HEK293T (cell line): Measurements from ENCODE around the gene XDH.

ENCODE experiments used
- CTCF ChIA-PET: fragments of 350-600 bp; formaldehyde crosslinking; extraction: SDS; loops from one replicate; lab custom pipeline; 2021; ENCODE audit warnings: antibody characterized with exemption, inconsistent platforms; lab: Yijun Ruan, JAX
- POLR2A ChIA-PET: fragments of 350-600 bp; formaldehyde crosslinking; extraction: SDS; loops from one replicate; lab custom pipeline; 2020; ENCODE audit warnings: antibody characterized with exemption, inconsistent platforms; lab: Yijun Ruan, JAX
- DNase-seq: peaks from one replicate; pipeline ENCODE4 v3.0.0; 2012; ENCODE audit warnings: mixed read lengths; ENCODE audit errors: extremely low spot score
- ARNT ChIP-seq: fragments of 450-650 bp; IDR thresholded peaks from 2 replicates; pipeline ENCODE4 v1.6.1; 2017; ENCODE audit warnings: mild to moderate bottlenecking
- BHLHE40 ChIP-seq: fragments of 450-650 bp; IDR thresholded peaks from 2 replicates; pipeline ENCODE4 v1.6.1; 2016; ENCODE audit warnings: mild to moderate bottlenecking, moderate library complexity, borderline replicate concordance
- CTBP1 ChIP-seq: fragments of 450-650 bp; IDR thresholded peaks from 2 replicates; pipeline ENCODE4 v1.6.1; 2016; ENCODE audit warnings: borderline replicate concordance
- ELF4 ChIP-seq: fragments of 450-650 bp; IDR thresholded peaks from 2 replicates; pipeline ENCODE4 v1.6.1; 2017; ENCODE audit warnings: antibody characterized with exemption
- FOXA1 ChIP-seq: fragments of 450-650 bp; IDR thresholded peaks from 2 replicates; pipeline ENCODE4 v1.6.1; 2016; ENCODE audit warnings: mild to moderate bottlenecking
- FOXK2 ChIP-seq: fragments of 450-650 bp; IDR thresholded peaks from 2 replicates; pipeline ENCODE4 v1.6.1; 2016; ENCODE audit warnings: mild to moderate bottlenecking
- FOXM1 ChIP-seq: fragments of 450-650 bp; IDR thresholded peaks from 2 replicates; pipeline ENCODE4 v1.6.1; 2017; ENCODE audit warnings: mild to moderate bottlenecking, borderline replicate concordance
- HDGF ChIP-seq: fragments of 450-650 bp; IDR thresholded peaks from 2 replicates; pipeline ENCODE4 v1.6.1; 2017; ENCODE audit warnings: antibody characterized with exemption, borderline replicate concordance
- L3MBTL2 ChIP-seq: fragments of 450-650 bp; conservative IDR thresholded peaks from 2 replicates; pipeline ENCODE4 v1.6.1; 2016; ENCODE audit warnings: mild to moderate bottlenecking
- LEF1 ChIP-seq: fragments of 450-650 bp; IDR thresholded peaks from 2 replicates; pipeline ENCODE4 v1.6.1; 2017; ENCODE audit warnings: mild to moderate bottlenecking, borderline replicate concordance
- NFRKB ChIP-seq: fragments of 450-650 bp; IDR thresholded peaks from 2 replicates; pipeline ENCODE4 v1.6.1; 2016; ENCODE audit warnings: mild to moderate bottlenecking, moderate library complexity
- SP1 ChIP-seq: fragments of 450-650 bp; IDR thresholded peaks from 2 replicates; pipeline ENCODE4 v1.6.1; 2017
- SUZ12 ChIP-seq: fragments of 450-650 bp; IDR thresholded peaks from 2 replicates; pipeline ENCODE4 v1.6.1; 2016; ENCODE audit warnings: mild to moderate bottlenecking
- TARDBP ChIP-seq: fragments of 450-650 bp; IDR thresholded peaks from 2 replicates; pipeline ENCODE4 v1.6.1; 2016
- ZNF384 ChIP-seq: fragments of 450-650 bp; IDR thresholded peaks from 2 replicates; pipeline ENCODE4 v1.6.1; 2016
- TF ChIP-seq, protein P1 (sequence below): fragments of 450-650 bp; IDR thresholded peaks from 2 replicates; pipeline ENCODE4 v1.6.1; 2016

The XDH gene

DNA sequence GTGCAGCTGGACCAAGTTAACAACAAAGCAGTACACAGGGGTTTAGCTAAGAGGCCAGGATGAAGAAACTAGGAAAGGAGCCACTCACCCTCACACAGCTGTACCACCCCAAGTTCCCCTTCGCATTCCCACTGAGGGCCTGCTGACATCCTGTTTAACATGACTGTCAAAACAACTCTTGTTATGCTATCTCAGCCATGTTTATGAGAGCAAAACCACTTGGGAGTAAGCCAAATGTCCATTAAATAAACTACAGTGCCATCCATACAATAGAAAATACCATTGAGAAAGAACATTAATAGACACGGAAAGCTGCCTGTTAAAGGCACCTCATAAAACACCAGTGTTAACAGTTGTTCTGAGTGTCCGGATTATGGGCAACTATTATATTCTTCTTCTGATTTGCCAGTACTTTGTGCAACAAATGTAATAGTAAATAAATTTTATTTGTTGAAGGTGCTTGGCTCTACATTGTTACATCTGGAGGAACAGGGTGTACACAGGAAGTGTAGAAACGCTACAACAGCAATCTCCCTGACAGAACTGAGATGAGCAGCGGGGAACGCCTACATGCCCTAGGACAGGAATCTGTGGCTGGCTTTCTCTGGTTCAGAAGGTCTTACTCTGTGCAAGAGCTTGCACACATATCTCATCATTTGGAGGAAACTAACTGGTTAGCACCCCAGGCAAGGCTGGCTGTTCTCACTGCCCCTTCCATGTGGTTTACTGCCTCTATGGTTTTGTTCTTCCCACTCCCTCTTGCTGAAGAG, 95.0 kb downstream of the XDH start:
- TF ChIP-seq LEF1 (no peak), NFRKB (no peak), L3MBTL2 (no peak), ELF4 (no peak), FOXA1 (no peak), TARDBP (no peak), CTBP1 (no peak), SP1 (no peak), SUZ12 (no peak), ZNF384 (no peak), HDGF (no peak), ARNT (no peak), BHLHE40 (no peak), FOXK2 (no peak), FOXM1 (no peak)
- TF ChIP-seq, protein P1, sequence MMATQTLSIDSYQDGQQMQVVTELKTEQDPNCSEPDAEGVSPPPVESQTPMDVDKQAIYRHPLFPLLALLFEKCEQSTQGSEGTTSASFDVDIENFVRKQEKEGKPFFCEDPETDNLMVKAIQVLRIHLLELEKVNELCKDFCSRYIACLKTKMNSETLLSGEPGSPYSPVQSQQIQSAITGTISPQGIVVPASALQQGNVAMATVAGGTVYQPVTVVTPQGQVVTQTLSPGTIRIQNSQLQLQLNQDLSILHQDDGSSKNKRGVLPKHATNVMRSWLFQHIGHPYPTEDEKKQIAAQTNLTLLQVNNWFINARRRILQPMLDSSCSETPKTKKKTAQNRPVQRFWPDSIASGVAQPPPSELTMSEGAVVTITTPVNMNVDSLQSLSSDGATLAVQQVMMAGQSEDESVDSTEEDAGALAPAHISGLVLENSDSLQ = no peak
- ChIA-PET CTCF (no interaction called here), POLR2A (no interaction called here)
- no peak for DNase-seq

DNA sequence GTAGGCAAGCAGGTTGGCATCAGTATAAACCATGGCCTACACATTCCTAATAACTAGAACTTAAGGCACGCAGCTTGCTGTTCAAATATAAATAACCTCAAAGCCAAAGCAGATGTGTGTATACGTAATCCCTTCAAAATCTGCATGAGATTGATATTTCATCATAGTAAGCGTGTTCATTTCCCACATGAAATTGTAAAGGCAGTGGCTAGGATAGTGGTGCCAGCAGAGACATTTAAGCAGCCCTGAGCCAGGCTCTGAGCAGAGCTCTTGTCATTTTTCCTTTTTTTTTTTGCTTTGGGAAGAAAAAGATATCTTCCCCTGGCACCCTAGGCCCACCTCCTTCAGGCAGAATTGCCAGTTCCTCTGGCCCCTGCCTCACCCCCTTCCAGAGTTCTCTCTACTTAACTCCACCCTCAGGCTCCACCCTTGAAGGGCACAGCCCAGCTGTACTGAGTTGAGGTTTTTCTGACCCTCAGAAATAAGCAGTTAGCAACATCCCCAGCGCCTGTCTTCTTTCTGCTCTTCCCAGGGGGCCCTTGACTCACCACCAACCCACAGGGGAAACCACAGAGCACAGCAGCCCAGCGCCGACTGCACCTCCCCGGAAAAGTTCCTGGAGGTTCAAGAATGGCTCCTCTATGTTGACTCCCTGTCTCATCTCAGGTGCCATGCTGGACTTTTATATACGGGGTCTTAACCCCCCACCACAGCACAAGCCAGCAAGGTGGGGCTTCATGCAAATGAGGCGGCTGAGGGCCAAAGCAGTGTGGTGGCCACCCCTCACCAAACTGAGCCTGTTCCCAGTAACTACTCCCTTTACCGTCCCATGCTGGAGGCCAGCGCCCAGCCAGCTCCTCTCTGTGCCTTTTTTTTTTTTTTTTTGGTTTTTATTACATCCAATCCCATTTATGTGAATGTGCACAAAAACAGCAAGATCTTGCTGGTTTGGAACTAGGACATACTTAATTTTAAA, 95.9 kb downstream of the XDH start:
- no peak for TF ChIP-seq SP1
- no peak for TF ChIP-seq TARDBP
- no peak for TF ChIP-seq L3MBTL2
- TF ChIP-seq, protein P1 = no peak
- no peak for TF ChIP-seq BHLHE40
- TF ChIP-seq SUZ12 = no peak
- no peak for TF ChIP-seq CTBP1
- no peak for TF ChIP-seq NFRKB
- TF ChIP-seq ARNT = no peak
- no peak for TF ChIP-seq FOXK2
- TF ChIP-seq ELF4 = no peak
- TF ChIP-seq ZNF384 = no peak
- no peak for TF ChIP-seq FOXA1
- TF ChIP-seq FOXM1 = no peak
- no peak for TF ChIP-seq HDGF
- no peak for TF ChIP-seq LEF1
- ChIA-PET CTCF (interaction anchor here (0.7 kb wide), 1 partner anchor 16 kb away, joined by 3 read pairs; no protein-coding TSS in a partner anchor), POLR2A (no interaction called here)
- no peak for DNase-seq

DNA sequence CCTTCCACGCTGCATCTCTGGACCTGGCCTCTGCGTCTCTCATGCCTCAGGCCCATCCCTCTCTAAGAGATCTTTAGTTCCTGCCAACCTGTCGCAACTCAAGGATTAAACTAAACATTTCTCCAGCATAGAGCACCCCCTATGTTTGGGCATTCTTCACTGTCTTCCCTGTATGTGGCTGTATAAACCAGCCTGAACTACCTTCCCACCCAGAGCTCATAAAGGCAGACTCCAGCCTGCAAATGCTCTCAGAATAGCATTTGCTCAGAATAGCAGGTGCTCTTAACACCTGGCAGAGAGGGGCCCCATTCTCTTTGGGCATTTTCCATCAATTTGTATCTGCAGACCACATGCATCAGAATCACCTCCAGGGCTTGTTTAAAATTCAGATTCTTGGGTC, 97.1 kb downstream of the XDH start:
- CTCF ChIA-PET = no interaction called here
- POLR2A ChIA-PET = no interaction called here
- no peak for DNase-seq
- TF ChIP-seq TARDBP (no peak), FOXK2 (no peak), HDGF (no peak), SP1 (no peak), BHLHE40 (no peak), L3MBTL2 (no peak), FOXA1 (no peak), SUZ12 (no peak), LEF1 (no peak), ZNF384 (no peak), NFRKB (no peak), ARNT (no peak), CTBP1 (no peak), FOXM1 (no peak), ELF4 (no peak)
- TF ChIP-seq, protein P1 = no peak

DNA sequence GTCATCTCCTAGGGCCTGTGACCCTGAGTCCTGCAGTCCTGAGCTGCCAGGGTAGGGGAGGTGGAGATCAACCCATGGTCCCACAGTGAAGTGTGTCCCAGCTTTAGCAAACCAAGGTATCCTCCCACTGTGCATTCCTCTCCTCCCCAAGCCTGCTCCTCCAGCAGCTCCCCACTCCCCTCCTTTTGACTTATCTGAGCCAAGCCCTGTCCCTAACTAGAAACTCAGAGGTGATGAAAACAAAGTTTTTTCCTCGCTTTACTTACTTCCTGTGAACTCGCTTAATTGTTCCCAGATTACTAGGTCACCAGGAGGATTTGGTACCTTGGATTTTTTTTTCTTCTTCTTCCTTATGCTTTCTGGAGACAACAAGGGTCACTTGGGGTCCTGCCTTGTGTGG, 99.8 kb downstream of the XDH start:
- CTCF ChIA-PET = no interaction called here
- no peak for DNase-seq
- POLR2A ChIA-PET = no interaction called here

More for the DNA sequence above, 99.8 kb downstream of the XDH start:
- no peak for TF ChIP-seq SUZ12
- no peak for TF ChIP-seq FOXA1
- no peak for TF ChIP-seq SP1
- no peak for TF ChIP-seq HDGF
- TF ChIP-seq FOXK2 = no peak
- no peak for TF ChIP-seq FOXM1
- TF ChIP-seq LEF1 = no peak
- TF ChIP-seq, protein P1 = no peak
- no peak for TF ChIP-seq BHLHE40
